NCI-H2107 treated with DMSO at 0.1 percent for 48 hours (cell line): ENCODE results near the gene PLPP2.

Experiments used
- DNase-seq: peaks from one replicate; lab custom pipeline; 2025; ENCODE audit not compliant: unreplicated experiment; lab: John Stamatoyannopoulos, UW

Gene PLPP2

GRCh38 chr19:315811-316210 lies 24.6 kb upstream of the PLPP2 start:
- DNase-seq: no peak

- no peak for DNase-seq
Observed at GRCh38 chr19:313988-314815, 23.0 kb upstream of the PLPP2 start.

- no peak for DNase-seq
Observed at GRCh38 chr19:313169-313987, 22.2 kb upstream of the PLPP2 start.

- DNase-seq: no peak
Observed at GRCh38 chr19:311813-312261, 20.6 kb upstream of the PLPP2 start.

GRCh38 chr19:310781-311496 lies 19.7 kb upstream of the PLPP2 start:
- no peak for DNase-seq

GRCh38 chr19:310141-310651 lies 19.0 kb upstream of the PLPP2 start:
- no peak for DNase-seq

GRCh38 chr19:309206-309565 lies 18.0 kb upstream of the PLPP2 start:
- DNase-seq: no peak

- DNase-seq: no peak
Observed at GRCh38 chr19:308471-309205, 17.4 kb upstream of the PLPP2 start.

GRCh38 chr19:307793-308420 lies 16.7 kb upstream of the PLPP2 start:
- no peak for DNase-seq

- DNase-seq: no peak
Observed at GRCh38 chr19:307111-307531, 15.9 kb upstream of the PLPP2 start.

- DNase-seq: no peak
Observed at GRCh38 chr19:306151-306900, 15.1 kb upstream of the PLPP2 start.

GRCh38 chr19:305240-306150 lies 14.3 kb upstream of the PLPP2 start:
- DNase-seq: no peak

GRCh38 chr19:296476-297225 lies 5.4 kb upstream of the PLPP2 start:
- DNase-seq: no peak

- no peak for DNase-seq
Observed at GRCh38 chr19:295687-296370, 4.6 kb upstream of the PLPP2 start.

- DNase-seq: no peak
Observed at GRCh38 chr19:294946-295686, 3.9 kb upstream of the PLPP2 start.

GRCh38 chr19:294341-294945 lies 3.2 kb upstream of the PLPP2 start:
- peak; percentile 14 for DNase-seq
